GM12878 (cell line): Measurements from ENCODE around the gene PYGB. TPM values are rescaled to one million over a fixed set of nuclear protein-coding genes. Genes with fewer than 3 reads are reported as not detected.

Experiments
- BCL3 ChIP-seq: IDR thresholded peaks from 2 replicates; pipeline ENCODE4 v1.6.1; 2011; ENCODE audit warnings: borderline replicate concordance, low read depth, mild to moderate bottlenecking, moderate library complexity, low read length; ENCODE audit not compliant: insufficient read depth, poor library complexity, severe bottlenecking
- BRCA1 ChIP-seq: IDR thresholded peaks from 2 replicates; pipeline ENCODE4 v1.6.1; 2011; ENCODE audit warnings: low read depth, low read length, improper control_type of control experiment
- CBX5 ChIP-seq: sonication (generic); IDR thresholded peaks from 2 replicates; pipeline ENCODE4 v1.6.1; 2016; ENCODE audit warnings: low read depth, moderate library complexity, mild to moderate bottlenecking, inconsistent platforms
- CHD1 ChIP-seq: IDR thresholded peaks from 2 replicates; pipeline ENCODE4 v1.6.1; 2012; ENCODE audit warnings: low read depth, low read length, improper control_type of control experiment
- CTCF ChIP-seq, 3 experiments: IDR thresholded peaks in 2 of 3; conservative IDR thresholded peaks in 1 of 3; 2 replicates each; pipeline ENCODE4 v1.5.1; 2011; ENCODE audit warnings: low read depth in 3 of 3, low read length in 3 of 3, mild to moderate bottlenecking in 3 of 3, control low read depth in 2 of 3, moderate library complexity in 2 of 3, inconsistent platforms in 1 of 3, mixed read lengths in 1 of 3; ENCODE audit not compliant: control insufficient read depth in 2 of 3, insufficient read depth in 1 of 3; ENCODE audit errors: extremely low read depth in 1 of 3
- EED ChIP-seq: sonication (generic); IDR thresholded peaks from 2 replicates; pipeline ENCODE4 v1.6.1; 2016; ENCODE audit warnings: antibody characterized with exemption, low read depth
- EP300 ChIP-seq, 2 experiments: fragments of 150-350 bp in 1 of 2; IDR thresholded peaks; 2 replicates each; pipeline ENCODE4 v1.6.1; 2011 to 2012; ENCODE audit warnings: low read depth in 2 of 2, low read length in 2 of 2, borderline replicate concordance in 1 of 2, improper control_type of control experiment in 1 of 2, inconsistent platforms in 1 of 2; ENCODE audit not compliant: control insufficient read depth in 1 of 2
- EZH2 ChIP-seq: IDR thresholded peaks from 2 replicates; pipeline ENCODE4 v1.6.1; 2012; ENCODE audit warnings: low read depth, mild to moderate bottlenecking, control low read depth, inconsistent platforms, low read length, borderline replicate concordance; ENCODE audit not compliant: control insufficient read depth
- FOXM1 ChIP-seq: IDR thresholded peaks from 2 replicates; pipeline ENCODE4 v1.6.1; 2012; ENCODE audit warnings: low read depth, mild to moderate bottlenecking, inconsistent platforms, low read length, moderate library complexity
- GATAD2B ChIP-seq: fragments of 450-650 bp; conservative IDR thresholded peaks from 2 replicates; pipeline ENCODE4 v1.6.1; 2017; ENCODE audit warnings: low read depth, mild to moderate bottlenecking, moderate library complexity
- KDM1A ChIP-seq: fragments of 200-600 bp; sonication (generic); IDR thresholded peaks from 2 replicates; pipeline ENCODE4 v1.6.1; 2016; ENCODE audit warnings: borderline replicate concordance
- MYC ChIP-seq: IDR thresholded peaks from 2 replicates; pipeline ENCODE4 v1.6.1; 2011; ENCODE audit warnings: mild to moderate bottlenecking, low read length, moderate library complexity, inconsistent platforms; ENCODE audit not compliant: insufficient read depth, insufficient replicate concordance, insufficient read length, severe bottlenecking
- NBN ChIP-seq: fragments of 450-650 bp; IDR thresholded peaks from 2 replicates; pipeline ENCODE4 v1.6.1; 2016
- NFYA ChIP-seq: IDR thresholded peaks from 2 replicates; pipeline ENCODE4 v1.6.1; 2011; ENCODE audit warnings: low read depth, mild to moderate bottlenecking, low read length, improper control_type of control experiment, borderline replicate concordance
- RAD21 ChIP-seq: IDR thresholded peaks from 2 replicates; pipeline ENCODE4 v1.6.1; 2011; ENCODE audit warnings: mild to moderate bottlenecking, low read depth, low read length, moderate library complexity; ENCODE audit not compliant: insufficient read depth
- RB1 ChIP-seq: fragments of 450-650 bp; formaldehyde crosslinking; IDR thresholded peaks from 2 replicates; pipeline ENCODE4 v1.6.1; 2017; ENCODE audit warnings: mild to moderate bottlenecking, borderline replicate concordance
- RFX5 ChIP-seq: IDR thresholded peaks from 2 replicates; pipeline ENCODE4 v1.6.1; 2011; ENCODE audit warnings: low read depth, low read length, improper control_type of control experiment
- USF2 ChIP-seq: IDR thresholded peaks from 2 replicates; pipeline ENCODE4 v1.6.1; 2011; ENCODE audit warnings: low read depth, low read length, improper control_type of control experiment, borderline replicate concordance
- YY1 ChIP-seq: IDR thresholded peaks from 2 replicates; pipeline ENCODE4 v1.6.1; 2011; ENCODE audit warnings: low read depth, mild to moderate bottlenecking, low read length
- ZBED1 ChIP-seq: IDR thresholded peaks from 2 replicates; pipeline ENCODE4 v1.6.1; 2016; ENCODE audit warnings: borderline replicate concordance
- ZNF592 ChIP-seq: fragments of 450-650 bp; IDR thresholded peaks from 2 replicates; pipeline ENCODE4 v1.6.1; 2017; ENCODE audit warnings: mild to moderate bottlenecking, moderate library complexity
- polyA plus RNA-seq, 11 experiments: library from polyadenylated mRNA; depleted of rRNA in 4 of 11; unstranded in 6 of 11; stranded (reverse) in 5 of 11; fragments of >200 nt; fragmentation: Nextera tagmentation in 4 of 11; fragmentation: Illumina TruSeq in 1 of 11; extraction: Ambion mirVana in 4 of 11; extraction: Trizol in 1 of 11; gene quantifications; 1 replicate in 1 of 11; 2 replicates in 10 of 11; pipeline versions ENCODE4 v1.2.1 to v1.2.3, GENCODE V29; 2011 to 2016; ENCODE audit warnings: inconsistent platforms in 2 of 11, missing spikeins in 2 of 11, low read depth in 1 of 11
- total RNA-seq, 4 experiments: library from RNA; depleted of rRNA in 3 of 4; stranded (reverse); fragments of >200 nt in 3 of 4; fragmentation: Illumina TruSeq in 1 of 4; extraction: Trizol in 1 of 4; gene quantifications; 2 replicates each; pipeline versions ENCODE4 v1.2.1 to v1.2.3, GENCODE V29; 2013 to 2021

PYGB gene
- total and polyA plus RNA-seq, 10 of the 15 experiments (the other 5 are each of a cell fraction or from before 2014, with no cell fraction given), result 0.34 to 33.5 (median 21.8) TPM

GRCh38 chr20:25318471-25319240 is 70.8 kb downstream of the PYGB start (continued):
- no peak for TF ChIP-seq ZNF592
- peak; percentile 51 for TF ChIP-seq EED
- no peak for TF ChIP-seq NFYA
- TF ChIP-seq GATAD2B, result peak; percentile 53; the same call in 1 of the 2 replicates
- no peak for TF ChIP-seq BRCA1
- no peak for TF ChIP-seq RFX5
- no peak; the same call in none of the 2 replicates for TF ChIP-seq NBN
- no peak for TF ChIP-seq CHD1
- no peak for TF ChIP-seq BCL3
- TF ChIP-seq FOXM1, result peak; percentile 64
- no peak for TF ChIP-seq MYC
- no peak; the same call in 1 of the 2 replicates for TF ChIP-seq ZBED1
- no peak for TF ChIP-seq RAD21
- TF ChIP-seq EP300 (IDR thresholded peaks at IDR 0.05; ENCODE audit: borderline replicate concordance in 1 of 2, control insufficient read depth in 1 of 2, low read depth in 2 of 2, low read length in 2 of 2), result peak; percentile 77 to 89; a peak in 3 of 4 replicates
- TF ChIP-seq CBX5, result peak; percentile 79
- peak; percentile 8; the same call in 1 of the 2 replicates for TF ChIP-seq USF2
- TF ChIP-seq RB1, result no peak
- no peak for TF ChIP-seq CTCF (IDR thresholded peaks at IDR 0.05 in 2 of 3, conservative IDR thresholded peaks at IDR 0.05 in 1 of 3; ENCODE audit: control insufficient read depth in 2 of 3, extremely low read depth in 1 of 3, insufficient read depth in 1 of 3, low read depth in 3 of 3, low read length in 3 of 3)
- no peak for TF ChIP-seq EZH2
- TF ChIP-seq YY1, result peak; percentile 46
- TF ChIP-seq KDM1A, result no peak
